ENCODE measurements around the gene CLDN5. TPM values are rescaled to one million over a fixed set of nuclear protein-coding genes. Genes with fewer than 3 reads are reported as not detected.

The CLDN5 gene
- total RNA-seq, 4 donors from 2014 or later = 22.1 to 112 (median 56.8) TPM

DNA sequence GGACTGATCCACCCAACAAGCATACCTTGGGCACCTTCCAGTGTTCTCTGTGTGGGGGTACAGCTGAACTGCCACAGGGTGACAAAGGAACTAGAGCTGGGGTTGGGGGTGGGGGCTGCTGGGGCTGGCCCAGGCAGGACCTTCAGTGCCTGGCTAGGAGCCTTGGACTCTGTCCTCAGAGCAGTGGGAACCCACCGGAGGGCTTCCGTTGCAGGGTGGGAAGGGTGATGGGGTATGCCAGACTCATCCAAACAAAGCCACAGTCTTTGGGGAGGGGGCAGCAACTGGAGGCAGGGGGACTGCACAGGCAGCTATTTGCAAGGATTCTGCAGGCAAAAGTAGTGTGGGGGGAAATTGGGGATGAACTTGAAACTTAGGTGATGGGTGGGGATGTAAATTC is 35.7 kb upstream of the CLDN5 start:
- no peak for TF ChIP-seq EP300 (IDR thresholded peaks at IDR 0.05)
- no peak for TF ChIP-seq POLR2A (IDR thresholded peaks at IDR 0.05)
- TF ChIP-seq POLR2AphosphoS5 (IDR thresholded peaks at IDR 0.05) = no peak
- TF ChIP-seq, protein P1, sequence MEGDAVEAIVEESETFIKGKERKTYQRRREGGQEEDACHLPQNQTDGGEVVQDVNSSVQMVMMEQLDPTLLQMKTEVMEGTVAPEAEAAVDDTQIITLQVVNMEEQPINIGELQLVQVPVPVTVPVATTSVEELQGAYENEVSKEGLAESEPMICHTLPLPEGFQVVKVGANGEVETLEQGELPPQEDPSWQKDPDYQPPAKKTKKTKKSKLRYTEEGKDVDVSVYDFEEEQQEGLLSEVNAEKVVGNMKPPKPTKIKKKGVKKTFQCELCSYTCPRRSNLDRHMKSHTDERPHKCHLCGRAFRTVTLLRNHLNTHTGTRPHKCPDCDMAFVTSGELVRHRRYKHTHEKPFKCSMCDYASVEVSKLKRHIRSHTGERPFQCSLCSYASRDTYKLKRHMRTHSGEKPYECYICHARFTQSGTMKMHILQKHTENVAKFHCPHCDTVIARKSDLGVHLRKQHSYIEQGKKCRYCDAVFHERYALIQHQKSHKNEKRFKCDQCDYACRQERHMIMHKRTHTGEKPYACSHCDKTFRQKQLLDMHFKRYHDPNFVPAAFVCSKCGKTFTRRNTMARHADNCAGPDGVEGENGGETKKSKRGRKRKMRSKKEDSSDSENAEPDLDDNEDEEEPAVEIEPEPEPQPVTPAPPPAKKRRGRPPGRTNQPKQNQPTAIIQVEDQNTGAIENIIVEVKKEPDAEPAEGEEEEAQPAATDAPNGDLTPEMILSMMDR (IDR thresholded peaks at IDR 0.05) = no peak
- no peak for DNase-seq (ENCODE audit: low spot score in 2 of 2)
- H3K9me3 ChIP-seq = no peaks in the 10 kb centered on the region
- H3K27me3 ChIP-seq = no peaks in the 10 kb centered on the region
- 100% methylated on average over 2 of the region's 2 CpGs for WGBS
- H3K4me3 ChIP-seq = no peak overlapping the region
- H3K4me1 ChIP-seq = no peaks in the 10 kb centered on the region
- no peaks in the 10 kb centered on the region for H3K36me3 ChIP-seq
- H3K27ac ChIP-seq = no peak overlapping the region

GRCh38 chr22:19559324-19559811 is 35.2 kb upstream of the CLDN5 start:
- peak in 1 of 2 donors; percentile 44 for DNase-seq (ENCODE audit: low spot score in 2 of 2)
- WGBS = 61% methylated on average over 8 of the region's 9 CpGs
- H3K4me3 ChIP-seq = no peak overlapping the region
- no peaks in the 10 kb centered on the region for H3K27me3 ChIP-seq
- H3K4me1 ChIP-seq = no peaks in the 10 kb centered on the region
- H3K27ac ChIP-seq = no peak overlapping the region
- H3K9me3 ChIP-seq = no peaks in the 10 kb centered on the region
- H3K36me3 ChIP-seq = no peaks in the 10 kb centered on the region
- TF ChIP-seq, protein P1 (IDR thresholded peaks at IDR 0.05) = no peak
- TF ChIP-seq POLR2AphosphoS5 (IDR thresholded peaks at IDR 0.05) (no peak), POLR2A (IDR thresholded peaks at IDR 0.05) (no peak), EP300 (IDR thresholded peaks at IDR 0.05) (no peak)

GRCh38 chr22:19556963-19557545 is 32.8 kb upstream of the CLDN5 start:
- Histone ChIP-seq H3K4me1 (no peaks in the 10 kb centered on the region), H3K27me3 (no peaks in the 10 kb centered on the region), H3K27ac (no peak overlapping the region), H3K9me3 (no peaks in the 10 kb centered on the region), H3K36me3 (no peaks in the 10 kb centered on the region), H3K4me3 (no peak overlapping the region)
- WGBS = 96% methylated on average over 10 of the region's 10 CpGs
- TF ChIP-seq POLR2A (IDR thresholded peaks at IDR 0.05) (no peak), EP300 (IDR thresholded peaks at IDR 0.05) (no peak), POLR2AphosphoS5 (IDR thresholded peaks at IDR 0.05) (no peak)
- TF ChIP-seq, protein P1 (IDR thresholded peaks at IDR 0.05) = no peak
- peak in 1 of 2 donors; percentile 20 for DNase-seq (ENCODE audit: low spot score in 2 of 2)

DNA sequence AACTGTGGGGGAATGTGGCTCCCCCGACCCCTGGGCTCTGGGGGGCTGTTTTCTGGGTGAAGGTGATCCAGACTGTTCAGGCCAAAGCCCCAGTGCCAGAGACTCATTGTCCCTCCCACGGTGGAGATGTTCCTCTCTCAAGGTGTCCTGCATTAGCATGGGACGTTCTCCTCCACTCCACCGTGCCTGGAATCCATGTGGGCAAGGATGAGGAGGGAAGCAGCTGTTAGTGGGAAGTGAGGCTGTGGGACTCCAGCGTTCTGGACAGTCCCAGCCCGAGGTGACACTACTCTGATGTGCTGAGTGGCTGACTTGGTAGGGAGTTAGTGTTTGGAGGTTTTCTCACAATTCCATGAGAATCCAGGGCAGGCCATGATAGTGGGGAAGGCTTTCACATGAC is 31.4 kb upstream of the CLDN5 start:
- no peak overlapping the region for H3K27ac ChIP-seq
- TF ChIP-seq, protein P1 (IDR thresholded peaks at IDR 0.05) = no peak
- TF ChIP-seq EP300 (IDR thresholded peaks at IDR 0.05) = no peak
- TF ChIP-seq POLR2A (IDR thresholded peaks at IDR 0.05) = no peak
- TF ChIP-seq POLR2AphosphoS5 (IDR thresholded peaks at IDR 0.05) = no peak
- no peaks in the 10 kb centered on the region for H3K27me3 ChIP-seq

GRCh38 chr22:19554834-19555404 is 30.7 kb upstream of the CLDN5 start:
- peak in 1 of 2 donors; percentile 55 for DNase-seq (ENCODE audit: low spot score in 2 of 2)
- Histone ChIP-seq H3K4me1 (no peaks in the 10 kb centered on the region), H3K27me3 (no peaks in the 10 kb centered on the region), H3K4me3 (no peak overlapping the region), H3K36me3 (no peaks in the 10 kb centered on the region), H3K27ac (no peak overlapping the region), H3K9me3 (no peaks in the 10 kb centered on the region)
- WGBS = 74% methylated on average over 12 of the region's 12 CpGs
- TF ChIP-seq EP300 (IDR thresholded peaks at IDR 0.05) (no peak), POLR2A (IDR thresholded peaks at IDR 0.05) (no peak), POLR2AphosphoS5 (IDR thresholded peaks at IDR 0.05) (no peak)
- TF ChIP-seq, protein P1 (IDR thresholded peaks at IDR 0.05) = no peak

More for the DNA sequence above, 31.4 kb upstream of the CLDN5 start:
- Histone ChIP-seq H3K4me3 (no peak overlapping the region), H3K36me3 (no peaks in the 10 kb centered on the region), H3K4me1 (no peaks in the 10 kb centered on the region), H3K9me3 (no peaks in the 10 kb centered on the region)
- 88% methylated on average over 5 of the region's 6 CpGs for WGBS
- DNase-seq (ENCODE audit: low spot score in 2 of 2) = peak in 1 of 2 donors; percentile 65

All from suprapubic skin (tissue), 4 donors.